Measurements from ENCODE around the gene ADCY7. TPM values are rescaled to one million over a fixed set of nuclear protein-coding genes. Genes with fewer than 3 reads are reported as not detected.

ADCY7 gene
- total and polyA plus RNA-seq, 4 donors = 20.9 to 105 (median 38.5) TPM

DNA sequence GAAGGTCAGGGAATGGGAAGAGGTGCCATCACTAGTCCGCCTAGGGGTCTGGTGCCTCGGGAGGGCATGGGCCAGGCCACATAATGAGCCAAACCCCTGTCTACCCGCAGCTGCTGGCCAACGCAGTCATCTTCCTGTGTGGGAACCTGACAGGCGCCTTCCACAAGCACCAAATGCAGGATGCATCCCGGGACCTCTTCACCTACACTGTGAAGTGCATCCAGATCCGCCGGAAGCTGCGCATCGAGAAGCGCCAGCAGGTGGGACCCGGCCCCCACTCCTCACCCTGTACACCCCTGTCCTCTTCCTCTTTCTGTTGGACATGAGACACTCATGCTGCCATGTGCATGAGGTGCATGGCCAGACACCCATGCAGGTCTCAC is 26.2 kb downstream of the ADCY7 start:
- no peaks in the 10 kb centered on the region for H3K4me1 ChIP-seq (ENCODE audit: control insufficient read depth in 5 of 5, insufficient read depth in 5 of 5, low read length in 5 of 5)
- WGBS, 2 donors = 94% methylated on average over 12 of the region's 12 CpGs
- ATAC-seq (ENCODE audit: insufficient read depth, low FRiP score) = no peak

DNA sequence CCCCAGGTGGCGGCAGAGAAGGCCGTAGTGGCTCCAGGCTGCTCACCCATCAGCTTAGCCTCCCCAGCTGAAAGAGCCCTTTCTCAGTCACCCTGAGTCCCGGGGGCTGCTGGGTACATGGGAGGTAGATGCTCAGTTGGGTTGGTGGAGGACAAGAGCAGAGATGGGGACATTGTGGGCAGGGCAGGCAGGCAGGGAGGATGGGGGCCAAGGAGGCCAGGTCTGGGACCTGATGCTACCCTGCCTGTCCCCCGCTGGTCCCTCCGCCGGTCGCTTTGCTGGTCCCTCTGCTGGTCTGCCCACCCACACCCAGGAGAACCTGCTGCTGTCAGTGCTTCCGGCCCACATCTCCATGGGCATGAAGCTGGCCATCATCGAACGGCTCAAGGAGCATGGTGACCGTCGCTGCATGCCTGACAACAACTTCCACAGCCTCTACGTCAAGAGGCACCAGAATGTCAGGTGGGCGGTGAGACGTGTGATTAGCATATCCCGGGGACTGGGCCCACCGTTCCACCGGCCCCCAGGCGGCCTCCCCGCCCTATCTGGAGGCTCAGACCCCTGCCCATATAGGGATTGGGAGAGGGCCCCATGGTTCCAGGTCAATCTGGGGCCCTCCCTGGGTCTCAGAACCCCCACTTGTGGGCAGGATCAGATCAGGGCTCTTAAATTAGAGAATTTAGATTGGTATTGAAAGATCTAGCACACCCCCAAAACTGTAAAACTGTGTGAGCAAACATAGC is 26.9 kb downstream of the ADCY7 start:
- no peak for DNase-seq
- Histone ChIP-seq H3K27me3 (ENCODE audit: control insufficient read depth in 3 of 3, insufficient read depth in 3 of 3, low read length in 2 of 3) (no peaks in the 10 kb centered on the region), H3K27ac (ENCODE audit: low read depth in 1 of 2, low read length in 1 of 2) (no peak overlapping the region), H3K9ac (ENCODE audit: insufficient read depth in 1 of 2, low read length in 2 of 2) (no peak overlapping the region), H3K36me3 (ENCODE audit: control insufficient read depth in 4 of 4, insufficient read depth in 4 of 4, low read length in 4 of 4) (peaks cover 0 to 29% (median under 1%) of the 10 kb centered on the region in 4 donors), H3K9me3 (ENCODE audit: control insufficient read depth in 4 of 4, insufficient read depth in 3 of 4, low read length in 3 of 4) (no peaks in the 10 kb centered on the region), H3K4me1 (ENCODE audit: control insufficient read depth in 5 of 5, insufficient read depth in 5 of 5, low read length in 5 of 5) (no peaks in the 10 kb centered on the region), H3K4me3 (no peak overlapping the region)
- TF ChIP-seq, protein P1, sequence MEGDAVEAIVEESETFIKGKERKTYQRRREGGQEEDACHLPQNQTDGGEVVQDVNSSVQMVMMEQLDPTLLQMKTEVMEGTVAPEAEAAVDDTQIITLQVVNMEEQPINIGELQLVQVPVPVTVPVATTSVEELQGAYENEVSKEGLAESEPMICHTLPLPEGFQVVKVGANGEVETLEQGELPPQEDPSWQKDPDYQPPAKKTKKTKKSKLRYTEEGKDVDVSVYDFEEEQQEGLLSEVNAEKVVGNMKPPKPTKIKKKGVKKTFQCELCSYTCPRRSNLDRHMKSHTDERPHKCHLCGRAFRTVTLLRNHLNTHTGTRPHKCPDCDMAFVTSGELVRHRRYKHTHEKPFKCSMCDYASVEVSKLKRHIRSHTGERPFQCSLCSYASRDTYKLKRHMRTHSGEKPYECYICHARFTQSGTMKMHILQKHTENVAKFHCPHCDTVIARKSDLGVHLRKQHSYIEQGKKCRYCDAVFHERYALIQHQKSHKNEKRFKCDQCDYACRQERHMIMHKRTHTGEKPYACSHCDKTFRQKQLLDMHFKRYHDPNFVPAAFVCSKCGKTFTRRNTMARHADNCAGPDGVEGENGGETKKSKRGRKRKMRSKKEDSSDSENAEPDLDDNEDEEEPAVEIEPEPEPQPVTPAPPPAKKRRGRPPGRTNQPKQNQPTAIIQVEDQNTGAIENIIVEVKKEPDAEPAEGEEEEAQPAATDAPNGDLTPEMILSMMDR (IDR thresholded peaks at IDR 0.05; ENCODE audit: control extremely low read depth, extremely low read depth) = no peak
- ATAC-seq (ENCODE audit: insufficient read depth, low FRiP score) = no peak
- WGBS, 2 donors = 91 to 94% methylated on average over 20 of the region's 20 CpGs

More for the DNA sequence above, 26.2 kb downstream of the ADCY7 start:
- Histone ChIP-seq H3K27ac (ENCODE audit: low read depth in 1 of 2, low read length in 1 of 2) (no peak overlapping the region), H3K27me3 (ENCODE audit: control insufficient read depth in 3 of 3, insufficient read depth in 3 of 3, low read length in 2 of 3) (no peaks in the 10 kb centered on the region), H3K9me3 (ENCODE audit: control insufficient read depth in 4 of 4, insufficient read depth in 3 of 4, low read length in 3 of 4) (no peaks in the 10 kb centered on the region), H3K36me3 (ENCODE audit: control insufficient read depth in 4 of 4, insufficient read depth in 4 of 4, low read length in 4 of 4) (peaks cover 0 to 32% (median 1%) of the 10 kb centered on the region in 4 donors), H3K4me3 (no peak overlapping the region), H3K9ac (ENCODE audit: insufficient read depth in 1 of 2, low read length in 2 of 2) (no peak overlapping the region)
- DNase-seq = no peak
- TF ChIP-seq, protein P1 (IDR thresholded peaks at IDR 0.05; ENCODE audit: control extremely low read depth, extremely low read depth) = no peak

DNA sequence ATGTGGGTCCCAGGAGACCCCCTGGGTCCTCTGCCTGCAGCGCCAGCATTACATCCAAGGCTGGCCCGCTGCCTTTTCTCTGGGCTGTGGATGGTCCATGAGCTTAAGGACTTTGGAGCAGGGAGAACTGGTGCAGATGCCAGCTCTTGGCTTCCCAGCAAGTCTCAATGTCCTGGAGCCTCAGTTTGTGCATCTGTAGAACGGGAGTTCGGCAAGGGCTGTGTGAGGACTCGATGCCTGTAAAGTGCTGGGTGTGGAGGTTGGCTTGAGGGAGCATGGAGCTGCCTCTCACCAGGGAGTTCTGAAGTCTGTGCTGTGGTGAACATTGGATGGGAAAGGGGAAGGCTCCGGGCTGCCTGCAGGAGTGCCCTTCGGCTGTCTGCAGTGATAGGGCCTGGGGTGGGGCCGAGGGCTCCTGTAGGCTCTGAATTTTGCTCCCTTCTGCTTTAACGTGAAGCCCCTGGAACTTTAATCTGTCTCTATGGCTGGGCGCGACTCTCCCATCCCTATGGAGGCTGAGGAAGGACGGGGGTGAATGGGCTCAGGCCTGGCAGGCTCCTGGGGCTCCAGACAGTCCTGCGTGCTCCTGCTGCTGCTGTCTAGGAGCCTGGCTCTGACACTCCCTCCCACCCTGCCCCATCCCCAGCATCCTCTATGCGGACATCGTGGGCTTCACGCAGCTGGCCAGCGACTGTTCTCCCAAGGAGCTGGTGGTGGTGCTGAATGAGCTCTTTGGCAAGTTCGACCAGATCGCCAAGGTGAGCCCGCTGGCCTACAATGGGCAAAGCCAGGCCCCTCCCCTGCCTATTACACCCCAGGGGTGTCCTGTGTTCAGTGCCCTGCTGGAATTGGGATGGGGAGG is 27.9 kb downstream of the ADCY7 start:
- Histone ChIP-seq H3K4me1 (ENCODE audit: control insufficient read depth in 5 of 5, insufficient read depth in 5 of 5, low read length in 5 of 5) (no peaks in the 10 kb centered on the region), H3K4me3 (no peak overlapping the region), H3K27me3 (ENCODE audit: control insufficient read depth in 3 of 3, insufficient read depth in 3 of 3, low read length in 2 of 3) (no peaks in the 10 kb centered on the region), H3K27ac (ENCODE audit: low read depth in 1 of 2, low read length in 1 of 2) (no peak overlapping the region), H3K36me3 (ENCODE audit: control insufficient read depth in 4 of 4, insufficient read depth in 4 of 4, low read length in 4 of 4) (peaks cover 0 to 35% (median 0%) of the 10 kb centered on the region in 4 donors), H3K9ac (ENCODE audit: insufficient read depth in 1 of 2, low read length in 2 of 2) (no peak overlapping the region), H3K9me3 (ENCODE audit: control insufficient read depth in 4 of 4, insufficient read depth in 3 of 4, low read length in 3 of 4) (no peaks in the 10 kb centered on the region)
- ATAC-seq (ENCODE audit: insufficient read depth, low FRiP score) (no peak), DNase-seq (no peak)
- WGBS, 2 donors = 94 to 96% methylated on average over 20 of the region's 20 CpGs
- TF ChIP-seq, protein P1 (IDR thresholded peaks at IDR 0.05; ENCODE audit: control extremely low read depth, extremely low read depth) = no peak

All from lung (tissue), 12 donors.